Caco-2 (cell line): Measurements from ENCODE around the gene TOP3B. TPM values are rescaled to one million over a fixed set of nuclear protein-coding genes. Genes with fewer than 3 reads are reported as not detected.

Source experiments
- BruUV-seq: library from RNA; stranded (reverse); fragments of 400-500 nt; replicated peaks from 2 replicates; lab custom pipeline; 2021; lab: Mats Ljungman, UMichigan
- CTCF ChIA-PET: fragments of 300-600 bp; sonication (Branson Sonifier 250); formaldehyde crosslinking; loops from one replicate; lab custom pipeline; 2022; ENCODE audit warnings: antibody characterized with exemption; lab: Charles Lee
- POLR2A ChIA-PET: fragments of 300-600 bp; sonication (Branson Sonifier 250); formaldehyde crosslinking; loops from one replicate; lab custom pipeline; 2022; ENCODE audit warnings: antibody characterized with exemption; lab: Charles Lee
- DNase-seq, 2 experiments: peaks; one replicate each; pipeline versions ENCODE4 v3.0.0 to v3.0.0-alpha.2; 2020 to 2022
- H3K27me3 ChIP-seq: replicated peaks from 2 replicates; pipeline ENCODE4 v1.6.0; 2011; ENCODE audit warnings: low read length; ENCODE audit not compliant: control insufficient read depth, insufficient read depth
- H3K36me3 ChIP-seq: 2 replicates; pipeline ENCODE4 v1.5.1; 2011; ENCODE audit warnings: low read length; ENCODE audit not compliant: control insufficient read depth, insufficient read depth
- H3K4me1 ChIP-seq: fragments of 250-450 bp; sonication (Bioruptor Pico); 2 replicates; pipeline ENCODE4 v1.5.1; 2020; ENCODE audit warnings: mild to moderate bottlenecking
- H3K4me3 ChIP-seq: 2 replicates; pipeline ENCODE4 v1.5.1; 2011; ENCODE audit warnings: low read depth, mild to moderate bottlenecking, control low read depth, low read length
- H3K9me3 ChIP-seq: fragments of 250-450 bp; sonication (Bioruptor Pico); 2 replicates; pipeline ENCODE4 v1.5.1; 2020; ENCODE audit warnings: mild to moderate bottlenecking, moderate library complexity
- H3K27ac Mint-ChIP-seq: one replicate; pipeline ENCODE4 v1.8.0; 2022; ENCODE audit warnings: mixed read lengths; ENCODE audit not compliant: unreplicated experiment
- H3K27me3 Mint-ChIP-seq: one replicate; pipeline ENCODE4 v1.8.0; 2022; ENCODE audit warnings: mixed read lengths; ENCODE audit not compliant: insufficient read depth, unreplicated experiment
- H3K36me3 Mint-ChIP-seq: one replicate; pipeline ENCODE4 v1.8.0; 2022; ENCODE audit warnings: mild to moderate bottlenecking, mixed read lengths; ENCODE audit not compliant: insufficient read depth, unreplicated experiment
- H3K4me1 Mint-ChIP-seq: one replicate; pipeline ENCODE4 v1.8.0; 2022; ENCODE audit warnings: low read depth, mixed read lengths; ENCODE audit not compliant: unreplicated experiment
- H3K4me3 Mint-ChIP-seq: one replicate; pipeline ENCODE4 v1.8.0; 2022; ENCODE audit warnings: mild to moderate bottlenecking, moderate library complexity, mixed read lengths; ENCODE audit not compliant: unreplicated experiment
- H3K9me3 Mint-ChIP-seq: one replicate; pipeline ENCODE4 v1.8.0; 2022; ENCODE audit warnings: mixed read lengths; ENCODE audit not compliant: unreplicated experiment
- intact Hi-C: fragments of 100-400 bp; cut with micrococcal nuclease; formaldehyde crosslinking; loops from one replicate; pipeline ENCODE4 v1.10.0; 2022; ENCODE audit not compliant: unreplicated experiment
- total RNA-seq: library from RNA; stranded (reverse); gene quantifications from 2 replicates; pipeline ENCODE4 v1.2.3, GENCODE V29; 2022
- TF ChIP-seq, protein P1 (sequence below), 2 experiments: fragments of 200-600 bp in 1 of 2; IDR thresholded peaks; 1 replicate in 1 of 2; 2 replicates in 1 of 2; pipeline versions ENCODE4 v1.5.1 to v1.8.0; 2011 to 2022; ENCODE audit warnings: antibody characterized with exemption in 1 of 2, control low read depth in 1 of 2, inconsistent platforms in 1 of 2, low read depth in 1 of 2, low read length in 1 of 2, mild to moderate bottlenecking in 1 of 2, moderate library complexity in 1 of 2; ENCODE audit not compliant: insufficient read depth in 1 of 2, severe bottlenecking in 1 of 2, unreplicated experiment in 1 of 2

Gene TOP3B
- total RNA-seq, 1 experiment from 2014 or later: 63.7 TPM

DNA sequence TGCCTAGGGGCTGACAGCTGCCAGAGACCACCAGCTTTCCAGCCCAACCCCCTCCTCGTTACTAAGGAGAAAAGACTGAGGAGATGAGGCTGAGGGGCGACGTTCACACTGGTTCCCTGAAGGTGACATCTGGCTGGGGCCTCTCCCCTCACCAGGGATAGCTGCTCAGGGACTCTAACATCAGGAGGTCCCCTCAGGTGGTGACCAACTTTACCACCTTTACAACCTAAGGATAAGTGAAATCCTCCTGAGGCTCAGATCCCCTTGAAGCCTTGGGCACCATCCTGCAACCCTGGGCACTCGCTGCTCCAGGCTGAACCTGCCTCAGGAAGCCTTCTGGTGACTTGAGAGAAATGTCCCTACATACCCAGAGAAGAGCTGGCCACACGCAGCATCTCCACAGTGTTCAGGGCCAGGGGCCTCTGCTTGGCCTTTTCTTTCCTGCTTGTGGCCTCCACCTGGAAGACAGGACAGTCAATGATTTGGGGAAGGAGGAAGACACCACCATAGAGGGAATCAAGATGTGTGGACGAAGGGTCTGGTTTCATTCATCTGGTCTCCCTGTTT lies 17.6 kb downstream of the TOP3B start:
- BruUV-seq: no TSS peak
- H3K4me1 Mint-ChIP-seq: no peaks in the 10 kb centered on the region
- ChIA-PET POLR2A (interaction anchor here (0.5 kb wide), 1 partner anchor 229 kb away, joined by 3 read pairs; no protein-coding TSS in a partner anchor), CTCF (interaction anchor here (1.1 kb wide), 1 partner anchor 20 kb away, joined by 3 read pairs; no protein-coding TSS in a partner anchor)
- no peak overlapping the region for H3K27ac Mint-ChIP-seq
- no peak for DNase-seq
- TF ChIP-seq, protein P1, sequence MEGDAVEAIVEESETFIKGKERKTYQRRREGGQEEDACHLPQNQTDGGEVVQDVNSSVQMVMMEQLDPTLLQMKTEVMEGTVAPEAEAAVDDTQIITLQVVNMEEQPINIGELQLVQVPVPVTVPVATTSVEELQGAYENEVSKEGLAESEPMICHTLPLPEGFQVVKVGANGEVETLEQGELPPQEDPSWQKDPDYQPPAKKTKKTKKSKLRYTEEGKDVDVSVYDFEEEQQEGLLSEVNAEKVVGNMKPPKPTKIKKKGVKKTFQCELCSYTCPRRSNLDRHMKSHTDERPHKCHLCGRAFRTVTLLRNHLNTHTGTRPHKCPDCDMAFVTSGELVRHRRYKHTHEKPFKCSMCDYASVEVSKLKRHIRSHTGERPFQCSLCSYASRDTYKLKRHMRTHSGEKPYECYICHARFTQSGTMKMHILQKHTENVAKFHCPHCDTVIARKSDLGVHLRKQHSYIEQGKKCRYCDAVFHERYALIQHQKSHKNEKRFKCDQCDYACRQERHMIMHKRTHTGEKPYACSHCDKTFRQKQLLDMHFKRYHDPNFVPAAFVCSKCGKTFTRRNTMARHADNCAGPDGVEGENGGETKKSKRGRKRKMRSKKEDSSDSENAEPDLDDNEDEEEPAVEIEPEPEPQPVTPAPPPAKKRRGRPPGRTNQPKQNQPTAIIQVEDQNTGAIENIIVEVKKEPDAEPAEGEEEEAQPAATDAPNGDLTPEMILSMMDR (IDR thresholded peaks at IDR 0.05; ENCODE audit: insufficient read depth in 1 of 2, low read depth in 1 of 2, low read length in 1 of 2, severe bottlenecking in 1 of 2, unreplicated experiment in 1 of 2): no peak
- H3K4me3 Mint-ChIP-seq: no peak overlapping the region
- no peaks in the 10 kb centered on the region for H3K9me3 Mint-ChIP-seq
- H3K36me3 ChIP-seq: no peaks in the 10 kb centered on the region; the same call in 1 of the 2 replicates
- no peaks in the 10 kb centered on the region for H3K9me3 ChIP-seq
- no peaks in the 10 kb centered on the region for H3K27me3 ChIP-seq
- intact Hi-C loops: no loop called here
- H3K36me3 Mint-ChIP-seq: peaks cover 48% of the 10 kb centered on the region
- no peaks in the 10 kb centered on the region for H3K27me3 Mint-ChIP-seq
- no peaks in the 10 kb centered on the region for H3K4me1 ChIP-seq
- H3K4me3 ChIP-seq: no peak overlapping the region

DNA sequence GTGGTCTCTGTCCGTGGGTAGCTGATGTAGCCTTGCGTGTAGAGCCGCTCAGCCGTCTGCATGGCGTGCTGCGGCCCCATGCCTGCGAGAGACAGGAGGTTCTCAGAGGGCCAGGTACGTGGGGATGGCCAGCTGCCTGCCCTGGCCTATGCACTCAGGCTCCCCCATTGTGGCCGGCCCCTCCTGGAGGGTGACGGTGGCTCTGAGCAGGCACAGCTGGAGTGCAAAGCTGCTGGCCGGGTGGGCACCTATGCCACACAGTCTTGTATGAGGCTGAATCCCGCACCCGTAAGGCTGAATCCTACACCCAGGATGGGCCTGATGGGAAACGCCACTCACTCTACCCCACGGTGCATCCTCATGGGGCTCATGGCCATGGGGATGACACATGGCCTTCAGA lies 18.4 kb downstream of the TOP3B start:
- no peaks in the 10 kb centered on the region for H3K4me1 ChIP-seq
- no peaks in the 10 kb centered on the region for H3K9me3 Mint-ChIP-seq
- H3K4me1 Mint-ChIP-seq: no peaks in the 10 kb centered on the region
- DNase-seq: no peak
- H3K27ac Mint-ChIP-seq: no peak overlapping the region
- ChIA-PET POLR2A (no interaction called here), CTCF (no interaction called here)
- no TSS peak for BruUV-seq
- TF ChIP-seq, protein P1 (IDR thresholded peaks at IDR 0.05; ENCODE audit: insufficient read depth in 1 of 2, low read depth in 1 of 2, low read length in 1 of 2, severe bottlenecking in 1 of 2, unreplicated experiment in 1 of 2): no peak
- no peaks in the 10 kb centered on the region; the same call in 1 of the 2 replicates for H3K36me3 ChIP-seq
- H3K4me3 ChIP-seq: no peak overlapping the region
- no peak overlapping the region for H3K4me3 Mint-ChIP-seq
- intact Hi-C loops: no loop called here
- H3K27me3 ChIP-seq: no peaks in the 10 kb centered on the region
- H3K36me3 Mint-ChIP-seq: peaks cover 48% of the 10 kb centered on the region
- no peaks in the 10 kb centered on the region for H3K27me3 Mint-ChIP-seq
- no peaks in the 10 kb centered on the region for H3K9me3 ChIP-seq

DNA sequence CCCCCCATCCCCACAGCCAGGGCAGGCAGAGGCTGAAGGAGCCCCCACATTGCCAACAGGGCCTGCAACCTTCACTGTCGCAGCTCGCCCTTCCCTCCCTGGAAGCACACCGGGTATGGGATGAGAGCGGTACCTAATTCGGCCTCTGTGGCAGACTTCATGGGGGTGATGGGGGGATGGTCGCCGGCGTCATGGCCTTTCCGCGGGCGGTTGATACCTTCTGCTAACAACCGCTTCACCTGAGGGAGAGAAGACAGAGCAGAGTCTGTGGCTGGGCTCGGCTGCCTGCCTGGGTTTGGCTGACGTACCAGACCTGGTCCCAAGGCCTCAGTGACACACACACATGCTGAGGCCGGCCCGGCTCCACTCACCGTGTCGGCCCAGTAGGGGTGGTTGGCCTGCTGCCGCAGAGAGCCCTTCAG lies 18.8 kb downstream of the TOP3B start:
- Histone ChIP-seq H3K9me3 (no peaks in the 10 kb centered on the region), H3K27me3 (no peaks in the 10 kb centered on the region), H3K36me3 (no peaks in the 10 kb centered on the region; the same call in 1 of the 2 replicates), H3K4me1 (no peaks in the 10 kb centered on the region), H3K4me3 (no peak overlapping the region)
- H3K4me1 Mint-ChIP-seq: no peaks in the 10 kb centered on the region
- ChIA-PET CTCF (no interaction called here), POLR2A (interaction anchor here (0.7 kb wide), 1 partner anchor 540 kb away, joined by 3 read pairs; no protein-coding TSS in a partner anchor)
- no peaks in the 10 kb centered on the region for H3K9me3 Mint-ChIP-seq
- H3K36me3 Mint-ChIP-seq: peaks cover 45% of the 10 kb centered on the region
- TF ChIP-seq, protein P1 (IDR thresholded peaks at IDR 0.05; ENCODE audit: insufficient read depth in 1 of 2, low read depth in 1 of 2, low read length in 1 of 2, severe bottlenecking in 1 of 2, unreplicated experiment in 1 of 2): no peak
- no peak overlapping the region for H3K27ac Mint-ChIP-seq
- H3K4me3 Mint-ChIP-seq: no peak overlapping the region
- no TSS peak for BruUV-seq
- DNase-seq: no peak
- H3K27me3 Mint-ChIP-seq: no peaks in the 10 kb centered on the region
- intact Hi-C loops: no loop called here
